ENCODE measurements around the gene XCR1. TPM values are rescaled to one million over a fixed set of nuclear protein-coding genes. Genes with fewer than 3 reads are reported as not detected.
A peak's percentile ranks its signal among the peaks of the same experiment; 100 is the strongest.

The XCR1 gene
- total and polyA plus RNA-seq, 10 donors, result 0.06 to 7.3 (median 1.5) TPM

DNA sequence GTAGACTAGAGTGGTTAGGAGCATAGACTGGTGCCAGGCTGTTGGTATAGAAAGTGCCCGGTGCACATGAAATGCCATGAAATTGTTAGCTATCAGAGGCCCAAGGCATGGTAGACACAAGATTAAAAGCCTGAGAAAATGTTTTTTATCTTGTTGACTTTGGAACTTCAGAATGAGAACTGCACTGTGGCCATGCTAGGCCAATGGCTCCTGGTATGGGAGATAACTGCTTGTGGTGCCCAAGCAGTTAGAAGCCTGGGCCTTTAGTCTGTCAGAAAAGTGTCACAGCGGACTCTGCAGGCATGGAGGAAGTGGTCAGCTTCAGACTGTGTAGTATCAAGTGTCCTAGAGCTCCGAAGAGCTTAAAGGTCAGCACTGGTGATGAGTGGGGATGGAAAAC, 43.5 kb downstream of the XCR1 start:
- TF ChIP-seq POLR2AphosphoS5 (IDR thresholded peaks at IDR 0.05) (no peak), CTCF (IDR thresholded peaks at IDR 0.05 in 8 of 11, conservative IDR thresholded peaks at IDR 0.05 in 3 of 11) (no peak), POLR2A (IDR thresholded peaks at IDR 0.05) (no peak)
- Histone ChIP-seq H3K27ac (peak overlapping the region in 4 of 8 donors; percentile 14 to 60 (median 36)), H3K27me3 (replicated peaks in 1 of 7) (no peaks in the 10 kb centered on the region), H3K4me1 (peaks cover 17 to 82% (median 37%) of the 10 kb centered on the region in 6 donors), H3K4me3 (no peak overlapping the region), H3K9me3 (no peaks in the 10 kb centered on the region), H3K36me3 (peaks cover 0 to 73% (median 57%) of the 10 kb centered on the region in 6 donors)
- DNase-seq, result no peak
- WGBS, 5 donors, result 79 to 95% (median 87%) methylated on average over 3 of the region's 3 CpGs
- intact Hi-C loops (cut with DNase I; ENCODE audit: low total_unique reads), result no loop called here

- 54 to 77% (median 66%) methylated on average over 2 of the region's 2 CpGs for WGBS, 5 donors
- Histone ChIP-seq H3K4me3 (no peak overlapping the region), H3K27me3 (replicated peaks in 1 of 7) (no peaks in the 10 kb centered on the region), H3K4me1 (peaks cover 2 to 81% (median 25%) of the 10 kb centered on the region in 6 donors), H3K36me3 (peaks cover 0 to 96% (median 66%) of the 10 kb centered on the region in 6 donors), H3K27ac (peak overlapping the region in 3 of 8 donors; percentile 22 to 66 (median 45)), H3K9me3 (no peaks in the 10 kb centered on the region)
- no peak for DNase-seq
- intact Hi-C loops (cut with DNase I; ENCODE audit: low total_unique reads), result no loop called here
- TF ChIP-seq CTCF (IDR thresholded peaks at IDR 0.05 in 8 of 11, conservative IDR thresholded peaks at IDR 0.05 in 3 of 11), result no peak
- TF ChIP-seq POLR2AphosphoS5 (IDR thresholded peaks at IDR 0.05), result no peak
- no peak for TF ChIP-seq POLR2A (IDR thresholded peaks at IDR 0.05)
Measured at GRCh38 chr3:45981346-45982074, 45.8 kb downstream of the XCR1 start.

- Histone ChIP-seq H3K27me3 (replicated peaks in 1 of 7) (no peaks in the 10 kb centered on the region), H3K9me3 (no peaks in the 10 kb centered on the region), H3K4me1 (peaks cover 0 to 81% (median 31%) of the 10 kb centered on the region in 6 donors), H3K36me3 (peaks cover 0 to 100% (median 66%) of the 10 kb centered on the region in 6 donors), H3K27ac (peak overlapping the region in 5 of 8 donors; percentile 16 to 76 (median 45)), H3K4me3 (no peak overlapping the region)
- 90 to 98% (median 96%) methylated on average over 2 of the region's 2 CpGs for WGBS, 5 donors
- DNase-seq, result no peak
- no peak for TF ChIP-seq POLR2AphosphoS5 (IDR thresholded peaks at IDR 0.05)
- TF ChIP-seq POLR2A (IDR thresholded peaks at IDR 0.05), result no peak
- TF ChIP-seq CTCF (IDR thresholded peaks at IDR 0.05 in 8 of 11, conservative IDR thresholded peaks at IDR 0.05 in 3 of 11), result no peak
- intact Hi-C loops (cut with DNase I; ENCODE audit: low total_unique reads), result no loop called here
Measured at GRCh38 chr3:45980819-45981218, 46.5 kb downstream of the XCR1 start.

GRCh38 chr3:45980229-45980813, 47.0 kb downstream of the XCR1 start:
- H3K27ac ChIP-seq, result peak overlapping the region in 6 of 8 donors; percentile 11 to 76 (median 40)
- 69 to 83% (median 82%) methylated on average over 7 of the region's 7 CpGs for WGBS, 5 donors
- TF ChIP-seq POLR2AphosphoS5 (IDR thresholded peaks at IDR 0.05) (no peak), POLR2A (IDR thresholded peaks at IDR 0.05) (no peak), CTCF (IDR thresholded peaks at IDR 0.05 in 8 of 11, conservative IDR thresholded peaks at IDR 0.05 in 3 of 11) (no peak)
- intact Hi-C loops (cut with DNase I; ENCODE audit: low total_unique reads), result no loop called here
- no peak for DNase-seq
- H3K4me1 ChIP-seq, result peaks cover 0 to 81% (median 36%) of the 10 kb centered on the region in 6 donors
- H3K27me3 ChIP-seq (replicated peaks in 1 of 7), result no peaks in the 10 kb centered on the region
- peaks cover 0 to 100% (median 66%) of the 10 kb centered on the region in 6 donors for H3K36me3 ChIP-seq
- H3K9me3 ChIP-seq, result no peaks in the 10 kb centered on the region
- H3K4me3 ChIP-seq, result no peak overlapping the region
